Activated CD4-positive, alpha-beta T cell treated with anti-CD3 and anti-CD28 coated beads, Interleukin-2, amount 50 U/mL, for 1 hour (primary cell): Measurements from ENCODE around the gene SLC2A9.

Source experiments
- DNase-seq: peaks from one replicate; pipeline ENCODE4 v3.0.0-alpha.2; 2020

SLC2A9 gene

GRCh38 chr4:9880406-9881197, 140.7 kb downstream of the SLC2A9 start:
- DNase-seq = no peak

- no peak for DNase-seq
Observed at GRCh38 chr4:9877123-9877522, 144.2 kb downstream of the SLC2A9 start.

- no peak for DNase-seq
Observed at GRCh38 chr4:9875516-9875915, 145.8 kb downstream of the SLC2A9 start.

GRCh38 chr4:9874385-9874784, 146.9 kb downstream of the SLC2A9 start:
- no peak for DNase-seq

- DNase-seq = no peak
Observed at GRCh38 chr4:9870165-9870790, 151.0 kb downstream of the SLC2A9 start.

- no peak for DNase-seq
Observed at GRCh38 chr4:9867751-9868425, 153.4 kb downstream of the SLC2A9 start.

GRCh38 chr4:9866931-9867330, 154.4 kb downstream of the SLC2A9 start:
- DNase-seq = no peak

- DNase-seq = no peak
Observed at GRCh38 chr4:9861561-9861960, 159.7 kb downstream of the SLC2A9 start.

GRCh38 chr4:9859810-9860209, 161.5 kb downstream of the SLC2A9 start:
- DNase-seq = no peak

GRCh38 chr4:9849538-9849920, 171.8 kb downstream of the SLC2A9 start:
- DNase-seq = no peak

GRCh38 chr4:9847968-9848748, 173.1 kb downstream of the SLC2A9 start:
- DNase-seq = no peak

GRCh38 chr4:9845791-9846493, 175.4 kb downstream of the SLC2A9 start:
- DNase-seq = no peak

- no peak for DNase-seq
Observed at GRCh38 chr4:9841072-9841471, 180.2 kb downstream of the SLC2A9 start.

- DNase-seq = no peak
Observed at GRCh38 chr4:9835430-9835829, 185.9 kb downstream of the SLC2A9 start.

GRCh38 chr4:9833421-9833820, 187.9 kb downstream of the SLC2A9 start:
- no peak for DNase-seq

- no peak for DNase-seq
Observed at GRCh38 chr4:9832640-9833039, 188.7 kb downstream of the SLC2A9 start.

GRCh38 chr4:9826551-9826950, 194.7 kb downstream of the SLC2A9 start:
- no peak for DNase-seq

- DNase-seq = no peak
Observed at GRCh38 chr4:9825049-9825448, 196.2 kb downstream of the SLC2A9 start.

GRCh38 chr4:9820343-9820742, 201.0 kb downstream of the SLC2A9 start:
- DNase-seq = no peak

- DNase-seq = no peak
Observed at GRCh38 chr4:9816285-9816684, 205.0 kb downstream of the SLC2A9 start.

GRCh38 chr4:9812501-9813340, 208.6 kb downstream of the SLC2A9 start:
- DNase-seq = no peak

GRCh38 chr4:9811806-9812205, 209.5 kb downstream of the SLC2A9 start:
- DNase-seq = no peak
